C4-2B (cell line): ENCODE data around the gene AMBP.

Experiments
- H3K27ac ChIP-seq: fragments of 450-650 bp; 2 replicates; pipeline ENCODE4 v1.5.1; 2017
- CTCF ChIP-seq: fragments of 450-650 bp; conservative IDR thresholded peaks from 2 replicates; pipeline ENCODE4 v1.5.1; 2017; ENCODE audit warnings: mild to moderate bottlenecking
- ZFX ChIP-seq: fragments of 450-650 bp; IDR thresholded peaks from 2 replicates; pipeline ENCODE4 v1.6.1; 2017

AMBP gene

GRCh38 chr9:114031037-114031630, 47.0 kb downstream of the AMBP start:
- H3K27ac ChIP-seq, result no peak overlapping the region
- TF ChIP-seq CTCF (no peak), ZFX (no peak)

GRCh38 chr9:114030364-114030763, 47.7 kb downstream of the AMBP start:
- H3K27ac ChIP-seq, result no peak overlapping the region
- TF ChIP-seq ZFX (no peak), CTCF (no peak)

GRCh38 chr9:114029311-114030170, 48.6 kb downstream of the AMBP start:
- TF ChIP-seq CTCF, result no peak
- TF ChIP-seq ZFX, result no peak
- no peak overlapping the region for H3K27ac ChIP-seq

- TF ChIP-seq ZFX (no peak), CTCF (no peak)
- H3K27ac ChIP-seq, result no peak overlapping the region
Observed at GRCh38 chr9:114028646-114029045, 49.5 kb downstream of the AMBP start.

GRCh38 chr9:114027863-114028465, 50.1 kb downstream of the AMBP start:
- H3K27ac ChIP-seq, result no peak overlapping the region
- no peak for TF ChIP-seq ZFX

GRCh38 chr9:114027159-114027862, 50.8 kb downstream of the AMBP start:
- no peak for TF ChIP-seq ZFX
- TF ChIP-seq CTCF, result no peak
- no peak overlapping the region for H3K27ac ChIP-seq

- no peak for TF ChIP-seq CTCF
- no peak for TF ChIP-seq ZFX
Observed at GRCh38 chr9:114026335-114026734, 51.8 kb downstream of the AMBP start.

More at GRCh38 chr9:114026335-114026734, 51.8 kb downstream of the AMBP start:
- H3K27ac ChIP-seq, result no peak overlapping the region
